WTC11 (cell line): ENCODE data around the gene RPS6KC1.

Source experiments
- CREB1 ChIP-seq: sonication (generic); formaldehyde crosslinking; IDR thresholded peaks from 2 replicates; pipeline ENCODE4 v1.8.0; 2023; ENCODE audit warnings: mild to moderate bottlenecking, missing genetic modification reagents
- ESRRA ChIP-seq: sonication (generic); formaldehyde crosslinking; IDR thresholded peaks from 2 replicates; pipeline ENCODE4 v1.8.1; 2022; ENCODE audit warnings: mild to moderate bottlenecking, missing genetic modification reagents, borderline replicate concordance
- KAT7 ChIP-seq: sonication (generic); formaldehyde crosslinking; IDR thresholded peaks from 2 replicates; pipeline ENCODE4 v1.8.1; 2023; ENCODE audit warnings: missing genetic modification reagents, mild to moderate bottlenecking, borderline replicate concordance
- TEAD4 ChIP-seq: sonication (generic); formaldehyde crosslinking; IDR thresholded peaks from 2 replicates; pipeline ENCODE4 v1.8.0; 2022; ENCODE audit warnings: mild to moderate bottlenecking, missing genetic modification reagents
- ZNF138 ChIP-seq: sonication (generic); formaldehyde crosslinking; conservative IDR thresholded peaks from 2 replicates; pipeline ENCODE4 v1.8.1; 2022; ENCODE audit warnings: mild to moderate bottlenecking, moderate library complexity, missing genetic modification reagents
- TF ChIP-seq, protein P1 (sequence below): fragments of 200-600 bp; IDR thresholded peaks from 2 replicates; pipeline ENCODE4 v1.8.0; 2022; ENCODE audit warnings: antibody characterized with exemption
- TF ChIP-seq, protein P2 (sequence below): sonication (generic); formaldehyde crosslinking; IDR thresholded peaks from 2 replicates; pipeline ENCODE4 v1.8.0; 2023; ENCODE audit warnings: missing genetic modification reagents
- TF ChIP-seq, protein P3 (sequence below): sonication (generic); formaldehyde crosslinking; IDR thresholded peaks from 2 replicates; pipeline ENCODE4 v1.8.1; 2022; ENCODE audit warnings: low read depth, missing genetic modification reagents, borderline replicate concordance
- TF ChIP-seq, protein P4 (sequence below): sonication (generic); formaldehyde crosslinking; IDR thresholded peaks from 2 replicates; pipeline ENCODE4 v1.8.0; 2022; ENCODE audit warnings: mild to moderate bottlenecking, missing genetic modification reagents
- TF ChIP-seq, protein P5 (sequence below): sonication (generic); formaldehyde crosslinking; IDR thresholded peaks from 2 replicates; pipeline ENCODE4 v1.8.1; 2023; ENCODE audit warnings: mild to moderate bottlenecking, missing genetic modification reagents, moderate library complexity
- TF ChIP-seq, protein P6 (sequence below): sonication (generic); formaldehyde crosslinking; IDR thresholded peaks from 2 replicates; pipeline ENCODE4 v1.8.1; 2023; ENCODE audit warnings: mild to moderate bottlenecking, moderate library complexity, missing genetic modification reagents

DNA sequence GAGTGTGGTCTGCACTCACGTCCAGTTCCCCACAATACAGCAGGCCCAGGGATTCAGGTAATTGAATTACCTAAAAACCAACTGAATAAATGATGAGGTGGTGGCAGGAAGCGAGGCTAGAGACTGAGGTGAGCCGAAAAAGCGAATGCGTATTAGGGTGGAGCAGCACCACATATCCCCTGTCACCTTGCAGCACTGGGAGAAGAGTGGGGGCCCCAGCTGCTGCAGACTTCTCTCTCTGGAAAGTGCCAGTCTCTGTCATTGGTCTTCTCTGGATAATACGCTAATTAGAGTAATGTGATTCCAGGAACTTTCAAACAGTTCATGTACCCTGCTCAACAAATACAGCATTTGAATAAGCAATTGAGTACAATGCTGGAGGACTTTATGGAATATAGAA is 199.0 kb downstream of the RPS6KC1 start:
- TF ChIP-seq ESRRA (CRISPR knock-in tag) (no peak), KAT7 (no peak), ZNF138 (no peak), TEAD4 (CRISPR knock-in tag) (no peak), CREB1 (CRISPR knock-in tag) (no peak)
- TF ChIP-seq, protein P1, sequence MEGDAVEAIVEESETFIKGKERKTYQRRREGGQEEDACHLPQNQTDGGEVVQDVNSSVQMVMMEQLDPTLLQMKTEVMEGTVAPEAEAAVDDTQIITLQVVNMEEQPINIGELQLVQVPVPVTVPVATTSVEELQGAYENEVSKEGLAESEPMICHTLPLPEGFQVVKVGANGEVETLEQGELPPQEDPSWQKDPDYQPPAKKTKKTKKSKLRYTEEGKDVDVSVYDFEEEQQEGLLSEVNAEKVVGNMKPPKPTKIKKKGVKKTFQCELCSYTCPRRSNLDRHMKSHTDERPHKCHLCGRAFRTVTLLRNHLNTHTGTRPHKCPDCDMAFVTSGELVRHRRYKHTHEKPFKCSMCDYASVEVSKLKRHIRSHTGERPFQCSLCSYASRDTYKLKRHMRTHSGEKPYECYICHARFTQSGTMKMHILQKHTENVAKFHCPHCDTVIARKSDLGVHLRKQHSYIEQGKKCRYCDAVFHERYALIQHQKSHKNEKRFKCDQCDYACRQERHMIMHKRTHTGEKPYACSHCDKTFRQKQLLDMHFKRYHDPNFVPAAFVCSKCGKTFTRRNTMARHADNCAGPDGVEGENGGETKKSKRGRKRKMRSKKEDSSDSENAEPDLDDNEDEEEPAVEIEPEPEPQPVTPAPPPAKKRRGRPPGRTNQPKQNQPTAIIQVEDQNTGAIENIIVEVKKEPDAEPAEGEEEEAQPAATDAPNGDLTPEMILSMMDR, result no peak
- TF ChIP-seq, protein P2, sequence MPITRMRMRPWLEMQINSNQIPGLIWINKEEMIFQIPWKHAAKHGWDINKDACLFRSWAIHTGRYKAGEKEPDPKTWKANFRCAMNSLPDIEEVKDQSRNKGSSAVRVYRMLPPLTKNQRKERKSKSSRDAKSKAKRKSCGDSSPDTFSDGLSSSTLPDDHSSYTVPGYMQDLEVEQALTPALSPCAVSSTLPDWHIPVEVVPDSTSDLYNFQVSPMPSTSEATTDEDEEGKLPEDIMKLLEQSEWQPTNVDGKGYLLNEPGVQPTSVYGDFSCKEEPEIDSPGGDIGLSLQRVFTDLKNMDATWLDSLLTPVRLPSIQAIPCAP (CRISPR knock-in tag), result no peak
- TF ChIP-seq, protein P3, sequence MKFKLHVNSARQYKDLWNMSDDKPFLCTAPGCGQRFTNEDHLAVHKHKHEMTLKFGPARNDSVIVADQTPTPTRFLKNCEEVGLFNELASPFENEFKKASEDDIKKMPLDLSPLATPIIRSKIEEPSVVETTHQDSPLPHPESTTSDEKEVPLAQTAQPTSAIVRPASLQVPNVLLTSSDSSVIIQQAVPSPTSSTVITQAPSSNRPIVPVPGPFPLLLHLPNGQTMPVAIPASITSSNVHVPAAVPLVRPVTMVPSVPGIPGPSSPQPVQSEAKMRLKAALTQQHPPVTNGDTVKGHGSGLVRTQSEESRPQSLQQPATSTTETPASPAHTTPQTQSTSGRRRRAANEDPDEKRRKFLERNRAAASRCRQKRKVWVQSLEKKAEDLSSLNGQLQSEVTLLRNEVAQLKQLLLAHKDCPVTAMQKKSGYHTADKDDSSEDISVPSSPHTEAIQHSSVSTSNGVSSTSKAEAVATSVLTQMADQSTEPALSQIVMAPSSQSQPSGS, result no peak
- TF ChIP-seq, protein P4, sequence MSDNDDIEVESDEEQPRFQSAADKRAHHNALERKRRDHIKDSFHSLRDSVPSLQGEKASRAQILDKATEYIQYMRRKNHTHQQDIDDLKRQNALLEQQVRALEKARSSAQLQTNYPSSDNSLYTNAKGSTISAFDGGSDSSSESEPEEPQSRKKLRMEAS (CRISPR knock-in tag), result no peak
- TF ChIP-seq, protein P5, sequence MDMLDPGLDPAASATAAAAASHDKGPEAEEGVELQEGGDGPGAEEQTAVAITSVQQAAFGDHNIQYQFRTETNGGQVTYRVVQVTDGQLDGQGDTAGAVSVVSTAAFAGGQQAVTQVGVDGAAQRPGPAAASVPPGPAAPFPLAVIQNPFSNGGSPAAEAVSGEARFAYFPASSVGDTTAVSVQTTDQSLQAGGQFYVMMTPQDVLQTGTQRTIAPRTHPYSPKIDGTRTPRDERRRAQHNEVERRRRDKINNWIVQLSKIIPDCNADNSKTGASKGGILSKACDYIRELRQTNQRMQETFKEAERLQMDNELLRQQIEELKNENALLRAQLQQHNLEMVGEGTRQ (CRISPR knock-in tag), result no peak
- TF ChIP-seq, protein P6, sequence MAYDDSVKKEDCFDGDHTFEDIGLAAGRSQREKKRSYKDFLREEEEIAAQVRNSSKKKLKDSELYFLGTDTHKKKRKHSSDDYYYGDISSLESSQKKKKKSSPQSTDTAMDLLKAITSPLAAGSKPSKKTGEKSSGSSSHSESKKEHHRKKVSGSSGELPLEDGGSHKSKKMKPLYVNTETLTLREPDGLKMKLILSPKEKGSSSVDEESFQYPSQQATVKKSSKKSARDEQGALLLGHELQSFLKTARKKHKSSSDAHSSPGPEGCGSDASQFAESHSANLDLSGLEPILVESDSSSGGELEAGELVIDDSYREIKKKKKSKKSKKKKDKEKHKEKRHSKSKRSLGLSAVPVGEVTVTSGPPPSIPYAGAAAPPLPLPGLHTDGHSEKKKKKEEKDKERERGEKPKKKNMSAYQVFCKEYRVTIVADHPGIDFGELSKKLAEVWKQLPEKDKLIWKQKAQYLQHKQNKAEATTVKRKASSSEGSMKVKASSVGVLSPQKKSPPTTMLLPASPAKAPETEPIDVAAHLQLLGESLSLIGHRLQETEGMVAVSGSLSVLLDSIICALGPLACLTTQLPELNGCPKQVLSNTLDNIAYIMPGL, result no peak
